HUES64 (cell line): Measurements from ENCODE around the gene BLTP3B.

Source experiments
- H3K27ac ChIP-seq: 2 replicates; pipeline ENCODE4 v1.7.0; 2013; ENCODE audit warnings: low read depth, low read length, inconsistent platforms
- H3K27me3 ChIP-seq: 2 replicates; pipeline ENCODE4 v1.6.1; 2013; ENCODE audit warnings: mild to moderate bottlenecking, low read length; ENCODE audit not compliant: insufficient read depth
- H3K36me3 ChIP-seq: 2 replicates; pipeline ENCODE4 v1.6.1; 2013; ENCODE audit warnings: mild to moderate bottlenecking, low read length; ENCODE audit not compliant: insufficient read depth
- H3K4me1 ChIP-seq: 2 replicates; pipeline ENCODE4 v1.6.1; 2013; ENCODE audit warnings: mild to moderate bottlenecking, low read length, moderate library complexity; ENCODE audit not compliant: insufficient read depth
- H3K4me3 ChIP-seq: 2 replicates; pipeline ENCODE4 v1.5.1; 2013; ENCODE audit warnings: mild to moderate bottlenecking, low read length, moderate library complexity
- H3K9ac ChIP-seq: 2 replicates; pipeline ENCODE4 v1.6.1; 2013; ENCODE audit warnings: mild to moderate bottlenecking, low read depth, low read length
- H3K9me3 ChIP-seq: 2 replicates; pipeline ENCODE4 v1.6.1; 2013; ENCODE audit warnings: low read depth, low read length; ENCODE audit not compliant: insufficient read depth
- WGBS: fragments of 150-250, 120-280 bp; methylation state at CpG from one replicate; pipeline ENCODE4 v1.1.7; 2013; ENCODE audit warnings: missing lambda C conversion rate; 5-methylcytosine and 5-hydroxymethylcytosine counted together

Gene BLTP3B

DNA sequence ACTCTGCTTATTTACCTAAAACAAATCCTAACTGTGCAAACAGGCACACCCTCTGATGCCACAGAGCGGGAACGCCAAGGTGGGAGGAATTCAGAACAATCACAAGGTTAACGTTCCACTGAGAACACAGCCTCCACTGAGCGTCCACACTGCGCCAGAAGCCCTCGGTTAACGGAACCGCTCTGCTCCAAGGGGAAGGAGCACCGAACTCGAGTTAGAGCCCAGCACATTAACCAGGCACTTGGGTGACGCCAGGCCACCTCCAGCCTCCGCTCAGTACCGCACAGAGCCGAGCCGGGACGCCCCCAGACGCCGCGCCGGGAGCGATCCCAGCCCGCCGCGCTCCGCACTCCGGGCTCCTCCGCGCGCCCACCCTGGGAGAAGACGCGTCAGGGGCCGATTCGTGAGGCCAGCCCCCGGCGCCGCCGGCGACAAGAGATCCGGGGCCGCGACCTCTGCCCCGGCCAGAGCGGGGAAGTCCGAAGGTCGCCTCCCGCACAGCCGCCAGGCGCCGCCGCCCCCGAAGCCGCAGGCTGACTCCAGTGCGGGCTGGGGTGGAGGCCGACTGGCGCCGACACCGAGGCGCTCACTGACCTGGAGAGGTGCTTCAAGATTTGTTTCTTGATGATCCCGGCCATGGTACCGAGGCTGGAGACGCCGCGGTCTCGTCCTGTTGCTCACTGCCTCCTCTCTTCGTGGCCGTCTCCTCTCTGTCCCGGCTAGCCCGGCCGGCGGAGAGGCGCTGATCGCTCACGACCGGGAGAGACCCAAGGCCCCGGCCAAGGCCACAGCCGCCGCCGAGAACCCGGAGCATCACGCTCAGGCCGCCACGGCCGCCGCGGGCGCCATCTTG is 450 bp downstream of the BLTP3B start:
- WGBS = under 1% methylated on average over 86 of the region's 86 CpGs
- H3K9ac ChIP-seq = peak overlapping the region; percentile 96
- H3K4me3 ChIP-seq = peak overlapping the region; percentile 96
- H3K27ac ChIP-seq = peak overlapping the region; percentile 90
- no peaks in the 10 kb centered on the region for H3K36me3 ChIP-seq
- peaks cover 6% of the 10 kb centered on the region for H3K9me3 ChIP-seq
- no peaks in the 10 kb centered on the region for H3K27me3 ChIP-seq
- H3K4me1 ChIP-seq = peaks cover 20% of the 10 kb centered on the region

DNA sequence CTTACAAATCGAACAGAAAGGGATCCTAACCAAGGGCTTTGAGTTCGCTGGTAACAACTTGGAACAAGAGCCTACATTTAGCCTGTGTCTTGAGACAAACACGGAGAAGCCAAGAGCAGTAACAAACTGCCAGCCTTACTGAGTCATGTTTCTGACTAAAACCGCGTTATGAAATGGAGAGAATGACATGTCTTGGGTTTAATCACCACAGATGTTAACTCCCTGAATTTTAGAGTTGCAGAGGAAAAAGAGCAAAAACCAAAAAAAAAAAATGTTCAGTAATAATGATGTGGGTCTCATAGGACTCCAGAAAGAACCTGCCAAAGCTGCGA is 1.0 kb downstream of the BLTP3B start:
- Histone ChIP-seq H3K4me3 (peak overlapping the region; percentile 96), H3K4me1 (peaks cover 16% of the 10 kb centered on the region), H3K36me3 (no peaks in the 10 kb centered on the region), H3K9ac (peak overlapping the region; percentile 96), H3K27ac (no peak overlapping the region), H3K9me3 (peaks cover 6% of the 10 kb centered on the region), H3K27me3 (no peaks in the 10 kb centered on the region)
- WGBS = 20% methylated on average over 6 of the region's 6 CpGs

DNA sequence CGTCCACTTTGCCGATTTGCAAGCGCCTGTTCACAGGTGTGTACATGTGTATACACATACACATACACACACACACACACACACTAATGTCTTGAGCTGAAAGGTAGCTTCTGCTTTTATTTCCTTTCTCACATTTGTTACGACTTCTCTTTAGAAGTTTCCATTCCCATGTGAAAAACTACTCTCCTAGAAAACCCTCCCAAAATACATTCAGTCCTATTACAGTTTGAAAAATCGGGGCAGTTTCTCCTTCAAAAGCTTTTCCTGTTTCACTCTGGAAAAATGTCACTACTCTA is 3.9 kb downstream of the BLTP3B start:
- 88% methylated on average over 5 of the region's 5 CpGs for WGBS
- H3K9me3 ChIP-seq = no peaks in the 10 kb centered on the region
- no peaks in the 10 kb centered on the region for H3K36me3 ChIP-seq
- no peak overlapping the region for H3K27ac ChIP-seq
- H3K9ac ChIP-seq = no peak overlapping the region
- peaks cover 13% of the 10 kb centered on the region for H3K4me1 ChIP-seq
- H3K27me3 ChIP-seq = no peaks in the 10 kb centered on the region
- H3K4me3 ChIP-seq = no peak overlapping the region

DNA sequence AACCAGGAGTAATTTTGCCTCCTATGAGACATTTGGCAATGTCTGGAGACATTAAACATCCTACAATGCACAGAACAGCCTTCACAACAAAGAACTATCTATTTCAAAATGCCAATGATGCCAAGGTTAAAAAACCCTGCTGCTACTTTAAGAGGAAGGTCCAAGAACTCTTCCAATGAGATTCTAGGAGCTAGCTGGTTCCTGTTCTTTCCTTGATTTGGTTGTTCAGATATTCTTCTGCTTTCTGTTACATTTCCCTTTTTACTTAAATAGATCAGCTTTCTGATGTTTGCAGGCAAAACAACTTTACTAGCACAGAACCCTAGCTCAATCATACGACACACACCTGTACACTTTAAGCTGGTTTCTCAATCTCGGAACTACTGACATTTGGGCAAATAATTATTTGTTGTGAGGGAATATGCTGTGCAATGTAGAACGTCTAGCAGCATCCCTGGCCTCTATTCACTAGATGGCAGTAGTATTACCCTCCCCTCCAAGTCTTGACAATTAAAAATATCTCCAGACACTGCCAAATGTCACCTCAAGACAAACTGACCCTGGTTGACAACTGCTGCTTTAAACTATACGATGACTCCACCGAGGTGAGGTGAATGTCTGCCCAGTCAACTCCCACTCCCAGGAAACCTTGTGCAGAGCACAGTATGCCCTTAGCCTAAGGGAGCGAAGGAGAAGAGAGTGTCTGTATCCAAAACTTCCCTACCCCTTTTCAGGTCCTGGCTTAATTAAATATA is 4.4 kb downstream of the BLTP3B start:
- Histone ChIP-seq H3K36me3 (no peaks in the 10 kb centered on the region), H3K4me3 (no peak overlapping the region), H3K9me3 (no peaks in the 10 kb centered on the region), H3K4me1 (peaks cover 13% of the 10 kb centered on the region), H3K27ac (no peak overlapping the region), H3K27me3 (no peaks in the 10 kb centered on the region), H3K9ac (no peak overlapping the region)
- WGBS = 81% methylated on average over 6 of the region's 6 CpGs

DNA sequence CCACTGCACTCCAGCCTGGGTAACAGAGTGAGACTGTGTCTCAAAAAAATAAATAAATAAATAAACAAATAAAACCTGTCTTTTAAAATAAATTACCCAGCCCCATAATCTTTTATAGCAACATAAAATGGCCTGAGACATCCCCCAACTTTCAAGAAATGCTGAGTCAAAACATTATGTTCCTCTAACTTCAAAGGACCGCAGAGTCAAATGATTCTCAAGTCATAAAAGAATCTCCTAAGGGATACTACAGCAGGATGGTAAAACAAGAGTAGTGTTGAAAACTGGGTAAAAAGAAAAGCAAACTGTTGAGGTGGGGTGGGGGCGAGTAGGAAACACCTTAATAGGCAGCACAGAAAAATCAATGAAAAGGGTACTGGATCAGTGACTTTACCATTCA is 9.5 kb downstream of the BLTP3B start:
- Histone ChIP-seq H3K9me3 (no peaks in the 10 kb centered on the region), H3K4me3 (no peak overlapping the region), H3K9ac (no peak overlapping the region), H3K27me3 (no peaks in the 10 kb centered on the region), H3K36me3 (no peaks in the 10 kb centered on the region), H3K4me1 (peaks cover 9% of the 10 kb centered on the region), H3K27ac (no peak overlapping the region)
- 90% methylated on average over 2 of the region's 2 CpGs for WGBS

DNA sequence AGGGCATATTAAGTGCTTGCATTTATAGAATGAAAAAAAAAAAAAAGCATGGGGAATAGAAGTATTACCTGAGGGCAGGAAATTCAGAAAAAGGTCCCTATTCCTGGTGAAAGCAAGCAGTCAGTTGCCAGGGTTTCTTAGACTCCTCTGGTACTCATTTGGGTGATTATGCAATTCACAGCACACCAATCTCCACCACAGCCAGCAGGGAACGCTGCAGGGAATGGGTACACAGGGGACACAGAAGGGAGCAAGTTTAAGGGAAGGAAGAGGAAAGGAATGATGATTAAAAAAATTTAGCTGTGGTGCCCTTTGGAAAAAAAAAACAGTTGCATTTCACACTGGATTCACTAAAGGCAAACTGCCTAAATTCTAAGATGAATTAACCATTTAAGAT is 14.2 kb downstream of the BLTP3B start:
- 20% methylated on average over 1 of the region's 1 CpG for WGBS
- no peak overlapping the region for H3K27ac ChIP-seq

DNA sequence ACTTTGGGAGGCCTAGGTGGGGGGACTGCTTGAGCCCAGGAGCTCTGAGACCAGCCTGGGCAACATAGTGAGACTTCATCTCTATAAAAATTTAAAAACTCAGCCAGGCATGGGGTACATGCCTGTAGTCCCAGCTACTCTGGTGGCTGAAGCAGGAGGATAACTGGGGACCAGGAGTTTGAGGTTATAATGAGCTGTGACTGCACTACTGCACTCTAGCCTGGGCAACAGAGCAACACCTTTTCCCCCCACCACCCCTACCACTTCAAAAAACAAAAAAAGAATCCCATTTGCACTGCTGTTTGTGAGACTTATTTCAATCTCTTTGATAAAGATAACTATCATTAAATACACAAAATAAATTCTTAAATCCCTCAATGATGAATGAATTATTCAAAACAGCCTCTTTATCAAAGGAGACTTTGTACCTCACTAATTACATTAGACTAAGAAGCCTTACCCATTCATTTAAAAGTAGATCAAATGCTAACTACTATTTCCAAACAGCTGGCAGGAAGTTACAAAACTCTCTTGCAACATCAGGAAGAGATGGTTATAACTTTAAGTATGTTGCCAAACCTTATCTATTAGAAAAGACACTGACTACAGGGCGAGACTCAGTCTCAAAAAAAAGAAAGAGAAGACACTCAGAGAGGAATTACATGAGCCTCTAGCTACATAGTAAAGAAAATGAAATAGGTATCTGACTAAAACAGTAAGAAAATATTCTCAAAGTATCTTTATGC is 14.7 kb downstream of the BLTP3B start:
- no peaks in the 10 kb centered on the region for H3K9me3 ChIP-seq
- peaks cover 14% of the 10 kb centered on the region for H3K4me1 ChIP-seq
- no CpG with 5 or more reads among the region's 1 CpG for WGBS
- H3K9ac ChIP-seq = no peak overlapping the region
- no peaks in the 10 kb centered on the region for H3K36me3 ChIP-seq
- H3K27ac ChIP-seq = no peak overlapping the region
- no peaks in the 10 kb centered on the region for H3K27me3 ChIP-seq
- no peak overlapping the region for H3K4me3 ChIP-seq

More for the DNA sequence above, 14.2 kb downstream of the BLTP3B start:
- H3K36me3 ChIP-seq = no peaks in the 10 kb centered on the region
- H3K4me3 ChIP-seq = no peak overlapping the region
- no peaks in the 10 kb centered on the region for H3K9me3 ChIP-seq
- H3K4me1 ChIP-seq = peaks cover 14% of the 10 kb centered on the region
- H3K27me3 ChIP-seq = no peaks in the 10 kb centered on the region
- no peak overlapping the region for H3K9ac ChIP-seq

DNA sequence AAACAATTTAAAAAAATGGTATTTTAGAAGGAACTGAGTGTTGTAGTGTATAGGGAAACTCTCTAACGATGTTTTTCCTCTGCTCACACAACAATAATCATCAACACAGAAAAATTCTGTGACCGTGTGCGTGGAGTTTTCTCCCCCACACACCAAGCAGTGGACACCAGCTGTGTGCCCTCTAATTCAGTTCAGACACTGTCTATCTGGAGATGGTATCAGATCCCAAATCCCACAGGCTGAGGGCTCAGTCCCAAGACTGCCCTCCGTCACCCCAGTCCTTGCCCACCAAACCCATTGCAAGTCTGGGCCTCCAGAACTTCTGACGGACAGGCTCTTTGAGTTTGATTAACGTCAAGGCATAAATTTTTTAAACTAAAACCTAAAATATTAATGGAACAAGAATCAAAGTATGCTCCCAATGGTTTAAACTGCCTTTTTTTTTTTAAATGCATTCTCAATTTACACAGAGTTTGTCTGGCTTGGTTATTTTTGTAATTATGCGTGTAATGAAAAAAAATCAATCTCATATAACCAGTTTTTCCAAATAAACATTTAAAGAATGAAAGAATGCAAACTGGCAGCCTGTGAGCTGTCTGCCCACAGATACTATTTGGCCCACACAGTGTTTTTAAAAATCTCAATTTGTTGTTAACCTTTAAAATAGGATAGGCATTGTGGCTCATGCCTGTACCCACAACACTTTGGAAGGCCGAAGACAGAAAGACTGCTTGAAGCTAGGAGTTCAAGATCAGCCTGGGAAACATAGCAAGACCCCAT is 19.2 kb downstream of the BLTP3B start:
- Histone ChIP-seq H3K4me3 (no peak overlapping the region), H3K27ac (no peak overlapping the region), H3K4me1 (peaks cover 8% of the 10 kb centered on the region), H3K36me3 (no peaks in the 10 kb centered on the region), H3K27me3 (no peaks in the 10 kb centered on the region), H3K9ac (no peak overlapping the region), H3K9me3 (peaks cover 5% of the 10 kb centered on the region; the same call in 1 of the 2 replicates)
- 96% methylated on average over 7 of the region's 8 CpGs for WGBS

DNA sequence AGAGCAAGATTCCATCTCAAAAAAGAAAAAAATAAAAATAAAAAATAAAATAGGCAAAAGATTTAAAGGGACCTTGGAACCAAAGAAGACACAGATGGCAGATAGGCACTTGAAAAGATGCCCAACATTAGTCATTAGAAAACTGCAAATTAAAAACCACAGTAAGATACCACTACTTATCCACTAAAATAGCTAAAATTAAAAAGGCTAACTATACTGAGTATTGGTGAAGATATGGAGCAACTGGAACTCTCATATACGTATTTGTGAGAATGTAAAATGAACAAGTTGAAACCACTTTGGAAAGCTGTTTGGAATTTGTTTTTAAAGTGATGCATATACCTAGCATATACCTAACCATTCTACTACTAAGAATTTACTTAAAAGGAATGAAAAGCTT is 22.3 kb downstream of the BLTP3B start:
- H3K27ac ChIP-seq = no peak overlapping the region
- no peaks in the 10 kb centered on the region for H3K27me3 ChIP-seq
- H3K9ac ChIP-seq = no peak overlapping the region
- peaks cover 7% of the 10 kb centered on the region; the same call in 1 of the 2 replicates for H3K9me3 ChIP-seq
- H3K4me3 ChIP-seq = no peak overlapping the region
- no peaks in the 10 kb centered on the region for H3K36me3 ChIP-seq
- 100% methylated on average over 1 of the region's 1 CpG for WGBS
- H3K4me1 ChIP-seq = no peaks in the 10 kb centered on the region

DNA sequence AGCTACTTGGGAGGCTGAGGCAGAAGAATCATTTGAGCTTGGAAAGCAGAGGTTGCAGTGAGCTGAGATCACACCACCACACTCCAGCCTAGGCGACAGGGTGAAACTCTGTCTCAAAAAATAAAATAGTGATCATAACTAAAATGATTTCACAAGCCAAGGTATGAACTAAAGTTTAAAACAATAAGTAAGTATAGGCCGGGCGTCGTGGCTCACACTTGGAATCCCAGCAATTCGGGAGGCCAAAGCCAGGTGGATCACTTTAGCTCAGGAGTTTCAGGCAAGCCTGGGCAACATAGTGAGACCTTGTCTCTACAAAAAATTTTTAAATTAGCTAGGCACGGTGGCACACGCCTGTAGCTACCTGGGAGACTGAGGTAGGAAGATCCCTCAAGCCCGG is 27.4 kb downstream of the BLTP3B start:
- WGBS = 96% methylated on average over 7 of the region's 8 CpGs
- no peak overlapping the region for H3K9ac ChIP-seq
- no peaks in the 10 kb centered on the region for H3K4me1 ChIP-seq
- peaks cover 3% of the 10 kb centered on the region; the same call in 1 of the 2 replicates for H3K9me3 ChIP-seq
- H3K27ac ChIP-seq = no peak overlapping the region
- no peaks in the 10 kb centered on the region for H3K36me3 ChIP-seq
- H3K4me3 ChIP-seq = no peak overlapping the region
- no peaks in the 10 kb centered on the region for H3K27me3 ChIP-seq
